Neural progenitor cell (in vitro differentiated cells): Measurements from ENCODE around the gene NFATC2.

Source experiments
- CTCF ChIP-seq: fragments of 200-600 bp; sonication (generic); IDR thresholded peaks from 2 replicates; pipeline ENCODE4 v1.5.1; 2017; ENCODE audit warnings: antibody characterized with exemption, mild to moderate bottlenecking
- EZH2 ChIP-seq: fragments of 200-600 bp; sonication (generic); IDR thresholded peaks from 2 replicates; pipeline ENCODE4 v1.6.1; 2017; ENCODE audit warnings: antibody characterized with exemption, mild to moderate bottlenecking, moderate library complexity

- TF ChIP-seq CTCF: no peak
- TF ChIP-seq EZH2: no peak
These were observed 189.7 kb downstream of the NFATC2 start for GRCh38 chr20:51352791-51353190.
